GM18868 (cell line): ENCODE measurements around the gene HOXA10.

ENCODE experiments used
- ATAC-seq: cut with Tn5 transposase; IDR thresholded peaks from one replicate; pipeline ENCODE4 v1.9.1; 2021; ENCODE audit warnings: mild to moderate bottlenecking, moderate library complexity; ENCODE audit not compliant: unreplicated experiment

Gene HOXA10

GRCh38 chr7:27180431-27181420 lies 6.6 kb upstream of the HOXA10 start:
- no peak for ATAC-seq

- ATAC-seq, result no peak
Observed at GRCh38 chr7:27179503-27180430, 5.6 kb upstream of the HOXA10 start.

- ATAC-seq, result no peak
Observed at GRCh38 chr7:27179030-27179429, 4.9 kb upstream of the HOXA10 start.

GRCh38 chr7:27178366-27178765 lies 4.2 kb upstream of the HOXA10 start:
- no peak for ATAC-seq

DNA sequence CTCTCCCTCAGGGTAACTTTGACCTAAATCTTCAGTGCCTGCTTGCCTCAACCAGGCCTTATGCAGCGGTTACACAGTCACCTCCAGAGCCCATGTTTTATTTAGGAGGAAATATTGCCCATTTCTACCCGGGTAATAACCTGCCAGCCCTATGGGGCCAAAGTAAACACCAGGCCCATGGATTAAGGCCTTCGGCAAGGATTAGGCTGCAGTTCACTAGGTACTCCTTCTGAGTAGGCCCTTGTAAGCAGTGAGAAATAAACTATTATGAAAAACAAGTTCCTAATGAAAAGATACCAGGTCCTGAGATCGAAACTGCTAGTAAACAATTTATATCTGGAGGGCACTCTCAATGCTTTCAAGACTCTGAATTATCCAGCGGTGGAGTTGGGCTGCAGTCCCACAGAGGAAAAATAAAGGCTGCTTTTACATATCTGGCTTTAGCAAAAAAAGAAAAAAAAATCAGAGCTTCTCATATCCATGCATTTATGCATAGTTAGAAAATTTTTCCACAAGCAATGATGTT lies 3.7 kb upstream of the HOXA10 start:
- ATAC-seq, result no peak

DNA sequence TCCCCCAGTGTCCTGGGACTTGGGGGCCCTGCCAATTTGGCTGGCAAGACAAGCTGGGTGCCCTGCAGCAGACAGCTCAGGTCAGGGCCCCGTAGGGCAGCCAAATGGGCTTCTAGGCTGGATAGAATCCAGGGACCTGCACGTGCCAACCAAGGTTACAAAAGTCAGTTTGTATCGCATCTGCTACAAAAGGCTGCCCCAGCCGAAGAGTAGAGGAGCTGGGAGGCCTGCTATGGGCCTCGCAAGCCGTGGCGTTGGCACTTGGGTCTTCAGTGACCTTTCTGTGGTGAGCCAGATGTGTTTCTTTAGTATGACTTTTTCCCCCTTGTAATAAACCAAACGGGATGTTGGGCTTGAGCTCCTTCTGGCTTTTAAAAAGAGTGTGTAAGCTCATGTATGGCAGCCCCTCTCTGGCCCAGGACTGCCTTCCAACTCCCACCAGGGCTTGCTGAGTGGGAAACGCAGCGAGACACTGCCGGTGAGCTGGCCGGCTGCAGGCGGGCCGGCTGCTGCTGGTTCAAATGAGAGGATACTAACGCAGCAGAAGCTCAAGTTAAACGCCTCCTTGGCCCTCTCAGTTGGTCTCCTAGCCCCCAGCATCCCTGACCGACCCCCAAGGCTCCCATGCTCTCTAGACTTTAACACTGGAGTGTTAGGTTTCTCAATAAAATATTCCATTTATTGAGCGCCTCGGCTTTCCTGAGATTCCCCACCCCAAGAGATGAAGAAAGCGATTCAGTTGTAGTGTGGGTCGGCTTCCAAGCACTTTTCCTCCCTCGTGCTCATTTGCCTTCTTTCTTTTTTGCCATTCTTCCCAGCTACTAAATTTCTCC lies 3.1 kb upstream of the HOXA10 start:
- no peak for ATAC-seq

DNA sequence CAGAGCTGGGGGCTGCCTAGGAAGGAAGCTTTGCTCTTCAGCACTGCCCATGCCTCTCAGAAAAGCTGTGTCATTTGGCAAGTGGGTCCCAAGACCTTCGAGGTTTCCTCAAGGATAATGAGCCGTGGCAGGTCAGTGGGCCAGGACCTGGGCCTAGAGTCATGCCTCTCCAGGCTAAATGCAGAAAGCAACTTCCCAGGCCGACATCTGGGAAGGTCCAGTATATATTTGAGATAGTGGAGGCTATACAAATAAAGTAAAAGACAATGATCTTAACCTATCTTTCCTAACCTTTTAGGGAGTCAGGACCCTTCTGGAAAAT lies 2.4 kb upstream of the HOXA10 start:
- ATAC-seq, result no peak

- no peak for ATAC-seq
Observed at GRCh38 chr7:27175626-27176523, 1.8 kb upstream of the HOXA10 start.

- no peak for ATAC-seq
Observed at GRCh38 chr7:27174874-27175625, 930 bp upstream of the HOXA10 start.

DNA sequence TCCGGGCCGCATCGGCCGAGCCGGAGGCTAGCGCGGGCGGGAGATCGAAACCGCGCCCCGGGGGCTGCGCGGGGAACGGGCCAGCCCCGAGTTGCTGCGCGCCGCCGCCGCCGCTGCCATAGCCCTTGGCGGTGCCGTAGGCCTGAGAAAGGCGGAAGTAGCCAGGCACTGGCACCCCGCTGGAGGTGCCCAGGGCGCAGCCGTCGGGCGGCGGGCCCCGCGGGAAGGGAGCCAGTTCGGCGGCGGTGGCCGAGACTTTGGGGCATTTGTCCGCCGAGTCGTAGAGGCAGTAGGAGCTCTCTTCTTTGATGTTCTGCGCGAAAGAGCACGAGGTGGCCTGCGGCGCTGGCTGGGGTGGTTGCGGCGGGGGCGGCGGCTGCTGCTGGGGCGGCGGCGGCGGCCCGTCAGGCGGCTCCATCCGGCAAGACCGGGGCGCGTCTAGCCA lies 587 bp downstream of the HOXA10 start:
- ATAC-seq, result no peak

DNA sequence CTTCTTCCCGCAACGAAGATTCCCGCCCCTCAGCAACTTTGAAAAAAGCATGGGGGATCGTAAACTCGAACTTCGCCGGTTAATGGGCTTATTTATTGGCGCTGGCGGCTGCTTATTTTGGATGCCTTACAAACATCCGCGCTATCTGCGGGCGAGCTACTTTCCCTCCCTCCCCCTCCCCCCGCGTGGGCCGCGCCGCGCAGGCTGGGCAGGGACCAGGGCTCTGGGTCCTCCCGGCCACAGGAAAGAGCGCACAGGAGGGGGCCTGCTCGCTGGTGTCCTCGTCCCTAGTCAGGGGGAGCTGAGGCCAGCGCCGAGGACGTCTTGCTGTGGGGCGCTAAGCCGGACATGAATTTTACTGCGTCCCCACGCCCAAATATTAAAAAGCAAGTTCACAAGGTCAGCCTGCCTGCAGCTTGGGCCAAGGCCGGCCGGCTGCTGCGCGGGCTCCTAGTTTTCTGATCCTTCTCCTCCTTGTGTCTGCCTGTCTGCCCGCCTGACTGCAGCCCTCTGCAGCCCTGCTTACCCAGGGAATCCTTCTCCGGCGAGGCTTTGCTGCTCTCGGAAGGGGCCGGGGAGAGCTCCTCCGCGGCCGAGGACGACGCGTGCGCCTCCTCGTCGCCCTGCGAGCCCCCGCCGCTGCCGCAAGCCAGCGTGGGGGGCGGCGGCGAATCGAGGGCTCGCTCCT lies 1.2 kb downstream of the HOXA10 start:
- no peak for ATAC-seq

GRCh38 chr7:27172315-27172774 lies 1.8 kb downstream of the HOXA10 start:
- ATAC-seq, result no peak

DNA sequence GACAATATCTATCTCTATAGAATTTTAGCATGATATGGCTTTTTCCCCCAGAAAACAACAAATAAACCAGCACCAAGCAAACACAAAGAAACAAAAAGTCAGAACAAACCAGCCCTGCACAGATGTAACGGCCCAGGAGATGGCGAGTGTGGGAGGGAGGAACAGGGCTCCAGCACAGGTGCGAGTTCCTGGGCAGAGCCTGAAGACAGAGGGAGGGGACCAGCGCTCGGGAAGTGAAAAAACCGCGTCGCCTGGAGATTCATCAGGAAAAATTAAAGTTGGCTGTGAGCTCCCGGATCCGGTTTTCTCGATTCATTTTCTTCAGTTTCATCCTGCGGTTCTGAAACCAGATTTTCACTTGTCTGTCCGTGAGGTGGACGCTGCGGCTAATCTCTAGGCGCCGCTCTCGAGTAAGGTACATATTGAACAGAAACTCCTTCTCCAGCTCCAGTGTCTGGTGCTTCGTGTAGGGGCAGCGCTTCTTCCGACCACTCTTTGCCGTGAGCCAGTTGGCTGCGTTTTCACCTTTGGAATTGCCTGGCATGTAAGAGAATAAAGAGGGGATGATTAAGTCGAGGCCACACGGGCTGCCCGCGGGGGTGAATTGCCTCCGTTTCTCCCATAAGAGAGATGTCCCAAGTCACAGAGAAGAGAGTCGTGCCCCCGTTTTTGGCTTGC lies 2.3 kb downstream of the HOXA10 start:
- no peak for ATAC-seq

DNA sequence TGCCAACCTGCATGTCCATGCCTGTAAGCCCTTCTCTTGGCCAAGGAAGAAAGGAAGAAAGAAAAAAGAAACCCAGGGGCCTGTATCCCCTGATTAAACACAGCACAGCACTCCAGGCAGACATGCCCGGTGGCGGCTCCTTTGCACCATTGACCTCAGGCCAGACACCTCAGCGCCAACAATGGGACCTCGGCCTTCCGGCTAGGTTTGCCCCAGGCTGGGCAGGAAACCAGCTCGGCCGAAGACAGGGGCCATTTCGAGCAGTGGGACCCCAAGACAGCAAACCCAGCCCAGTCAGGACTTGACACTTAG lies 2.8 kb downstream of the HOXA10 start:
- ATAC-seq, result no peak

DNA sequence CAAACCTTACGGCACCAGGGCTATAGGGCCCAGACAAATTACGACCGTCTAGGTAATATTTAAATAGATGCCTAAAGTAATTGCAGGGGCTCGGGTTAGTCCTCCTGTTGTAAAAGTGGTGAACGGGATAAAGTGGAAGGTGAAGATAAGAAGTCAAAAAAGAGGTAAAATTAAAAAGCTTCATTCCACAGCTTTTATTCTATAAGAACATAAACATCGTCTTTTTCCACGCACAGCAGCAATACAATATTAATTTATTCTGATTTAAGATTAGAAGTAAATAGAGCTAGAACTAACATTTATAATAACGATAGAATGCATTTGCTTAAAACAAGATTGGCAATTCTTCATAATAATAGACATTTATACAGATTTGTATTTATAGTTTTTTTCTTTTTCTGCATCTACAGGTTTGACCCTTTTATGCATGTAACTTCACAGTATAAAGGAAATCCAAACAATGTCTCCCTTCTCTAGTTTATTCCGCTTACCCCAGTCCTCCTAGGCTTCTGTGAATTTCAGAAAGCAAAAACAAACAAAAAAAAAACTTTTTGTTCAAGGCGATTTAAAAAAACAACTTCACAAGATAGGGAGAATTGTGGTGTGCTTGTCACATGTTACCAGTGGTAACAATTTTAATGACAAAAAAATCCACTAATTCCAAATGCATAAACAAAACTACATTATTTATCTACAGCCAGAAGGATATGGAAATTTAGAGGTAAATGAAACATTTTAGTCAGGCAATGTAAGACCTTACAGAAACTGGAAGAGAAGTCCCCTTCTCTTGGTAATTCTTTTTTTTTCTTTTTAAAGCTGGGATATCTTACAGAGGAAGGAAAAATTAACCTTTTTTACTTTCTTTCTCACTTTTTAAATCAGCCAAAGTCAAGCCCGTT lies 3.4 kb downstream of the HOXA10 start:
- no peak for ATAC-seq

GRCh38 chr7:27169658-27170425 lies 4.3 kb downstream of the HOXA10 start:
- no peak for ATAC-seq
